Bone marrow (tissue), 2 donors: ENCODE measurements around the gene MGAT4B.
A peak's percentile ranks its signal among the peaks of the same experiment; 100 is the strongest.

Source experiments
- DNase-seq, 2 donors: peaks; one replicate each; lab custom pipeline; 2025; lab: John Stamatoyannopoulos, UW

MGAT4B gene

GRCh38 chr5:179768326-179769085 is 38.2 kb downstream of the MGAT4B start:
- no peak for DNase-seq

GRCh38 chr5:179767496-179768100 is 39.1 kb downstream of the MGAT4B start:
- no peak for DNase-seq

GRCh38 chr5:179766726-179767455 is 39.8 kb downstream of the MGAT4B start:
- no peak for DNase-seq

- DNase-seq = peak in 1 of 2 donors; percentile 16
These were observed 40.5 kb downstream of the MGAT4B start for GRCh38 chr5:179766021-179766725.

- DNase-seq = peak in 1 of 2 donors; percentile 32
These were observed 41.3 kb downstream of the MGAT4B start for GRCh38 chr5:179765400-179765799.

GRCh38 chr5:179764056-179764455 is 42.6 kb downstream of the MGAT4B start:
- DNase-seq = no peak

- peak in 1 of 2 donors; percentile 38 for DNase-seq
These were observed 43.3 kb downstream of the MGAT4B start for GRCh38 chr5:179763215-179763945.

GRCh38 chr5:179762781-179763176 is 43.9 kb downstream of the MGAT4B start:
- no peak for DNase-seq

- peak in 1 of 2 donors; percentile 69 for DNase-seq
These were observed 44.4 kb downstream of the MGAT4B start for GRCh38 chr5:179762079-179762780.

GRCh38 chr5:179759581-179760551 is 46.8 kb downstream of the MGAT4B start:
- DNase-seq = no peak

- no peak for DNase-seq
These were observed 47.7 kb downstream of the MGAT4B start for GRCh38 chr5:179758955-179759354.

GRCh38 chr5:179755022-179755421 is 51.6 kb downstream of the MGAT4B start:
- DNase-seq = no peak

- no peak for DNase-seq
These were observed 52.7 kb downstream of the MGAT4B start for GRCh38 chr5:179753971-179754370.

- DNase-seq = no peak
These were observed 56.7 kb downstream of the MGAT4B start for GRCh38 chr5:179749857-179750508.

- DNase-seq = no peak
These were observed 58.9 kb downstream of the MGAT4B start for GRCh38 chr5:179747811-179748210.
